D341Med (cell line): ENCODE results near the gene NAA80.

ENCODE experiments used
- DNase-seq: peaks from one replicate; pipeline ENCODE4 v3.0.0; 2012; ENCODE audit warnings: low spot score

NAA80 gene

GRCh38 chr3:50258029-50258680 lies 41.0 kb downstream of the NAA80 start:
- no peak for DNase-seq

GRCh38 chr3:50256978-50257890 lies 42.0 kb downstream of the NAA80 start:
- peak; percentile 60 for DNase-seq

GRCh38 chr3:50255251-50255615 lies 44.0 kb downstream of the NAA80 start:
- DNase-seq = no peak

DNA sequence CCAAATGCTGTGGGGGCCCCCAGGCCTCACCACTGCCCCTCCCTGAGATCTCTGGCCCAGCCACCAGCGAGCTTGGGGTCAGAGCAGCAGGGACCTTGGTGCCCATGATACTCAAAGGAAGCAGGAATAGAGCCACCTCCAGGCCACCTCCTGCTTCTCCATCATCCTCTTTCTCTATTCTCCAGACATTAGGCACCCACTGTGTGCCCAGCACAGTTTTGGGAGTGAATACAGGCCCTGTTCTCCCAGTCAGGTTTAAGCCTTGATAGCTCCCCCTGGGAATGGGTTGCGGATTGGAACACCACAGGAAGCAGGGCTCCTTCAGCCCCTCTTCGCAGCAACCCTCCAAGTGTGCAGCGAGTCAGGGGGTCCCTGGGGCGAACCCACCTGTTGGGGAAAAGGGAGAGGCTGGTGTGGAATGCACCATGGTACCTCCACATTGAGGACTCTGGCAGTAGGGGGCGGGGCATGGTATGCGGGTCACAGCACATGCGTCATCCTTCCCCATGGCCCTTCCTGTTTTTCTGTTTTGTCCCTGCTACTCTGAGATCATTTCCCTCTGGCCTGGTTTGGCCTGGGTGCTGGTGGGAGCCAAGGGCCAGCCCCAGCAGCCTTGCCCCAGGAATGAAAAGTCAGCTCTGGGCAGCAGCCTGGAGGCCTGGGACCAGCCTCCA lies 44.5 kb downstream of the NAA80 start:
- DNase-seq = no peak

- no peak for DNase-seq
Measured at GRCh38 chr3:50251220-50251619, 48.0 kb downstream of the NAA80 start.

- DNase-seq = no peak
Measured at GRCh38 chr3:50250514-50250913, 48.7 kb downstream of the NAA80 start.

DNA sequence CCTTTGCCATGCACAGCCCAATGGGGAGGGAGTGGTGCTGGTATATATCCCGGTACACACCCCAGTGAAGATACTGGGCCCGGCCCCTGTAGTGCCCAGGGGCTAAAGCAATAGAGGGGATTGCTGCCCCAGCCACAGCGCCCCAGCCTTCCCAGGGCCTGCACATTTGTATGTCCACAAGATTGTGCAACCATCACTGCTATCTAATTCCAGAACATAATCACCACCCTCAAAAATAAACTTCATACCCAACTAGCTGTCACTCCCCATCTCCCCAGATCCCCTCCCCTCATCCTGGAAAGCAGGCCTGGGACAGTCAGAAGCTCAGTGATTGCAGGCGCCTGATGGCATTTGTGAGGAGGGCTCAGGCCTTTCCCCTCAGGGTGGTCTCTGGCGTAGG lies 49.7 kb downstream of the NAA80 start:
- no peak for DNase-seq

DNA sequence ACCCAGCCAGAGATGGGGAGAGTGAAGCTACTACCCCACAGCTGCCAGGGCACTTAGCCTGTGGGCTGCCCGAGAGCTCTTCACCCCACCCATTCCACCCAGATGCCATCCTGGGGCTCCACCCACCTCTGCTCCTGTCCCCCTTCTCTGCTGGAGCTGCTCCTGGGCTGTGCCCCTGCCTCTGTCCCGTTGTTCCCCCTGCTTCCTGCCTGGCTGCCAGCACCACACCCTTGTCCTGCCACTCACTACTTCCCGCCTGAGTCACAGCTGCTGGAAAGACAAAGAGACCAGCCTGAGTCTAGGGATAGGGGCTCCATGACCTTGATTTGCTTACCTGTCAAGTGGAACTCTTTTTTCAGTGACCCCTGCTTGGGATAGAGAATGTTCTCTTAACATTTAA lies 50.8 kb downstream of the NAA80 start:
- DNase-seq = no peak

- DNase-seq = no peak
Measured at GRCh38 chr3:50246517-50246954, 52.7 kb downstream of the NAA80 start.
